GM19397 (cell line): ENCODE results near the gene YWHAH.

Experiments
- ATAC-seq: cut with Tn5 transposase; IDR thresholded peaks from one replicate; pipeline ENCODE4 v1.9.1; 2021; ENCODE audit warnings: mild to moderate bottlenecking, moderate library complexity; ENCODE audit not compliant: unreplicated experiment

The YWHAH gene

GRCh38 chr22:31947296-31947695 is 3.0 kb downstream of the YWHAH start:
- no peak for ATAC-seq

DNA sequence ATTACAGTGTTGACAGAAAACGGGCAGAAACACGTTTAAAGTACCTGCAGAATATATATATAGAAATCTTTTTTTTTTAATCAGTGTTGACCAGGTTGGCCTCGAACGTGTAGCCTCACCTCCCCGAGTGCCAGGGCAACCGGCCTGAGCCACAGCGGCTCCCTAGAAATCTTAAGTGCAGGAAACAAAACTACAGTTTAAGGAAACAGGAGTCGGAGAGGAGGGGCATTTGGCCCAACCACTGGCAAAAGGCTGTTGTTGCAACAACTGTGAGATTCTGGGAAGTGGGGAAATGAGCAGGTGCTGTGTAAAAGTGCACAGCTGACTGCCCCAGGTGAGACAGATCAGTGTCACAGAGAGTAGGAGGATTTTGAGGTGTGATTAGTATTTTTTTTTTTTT is 3.7 kb downstream of the YWHAH start:
- no peak for ATAC-seq

GRCh38 chr22:31950226-31950625 is 5.9 kb downstream of the YWHAH start:
- no peak for ATAC-seq

- no peak for ATAC-seq
These were observed 7.1 kb downstream of the YWHAH start for GRCh38 chr22:31951194-31952093.

- no peak for ATAC-seq
These were observed 7.7 kb downstream of the YWHAH start for GRCh38 chr22:31952094-31952401.

DNA sequence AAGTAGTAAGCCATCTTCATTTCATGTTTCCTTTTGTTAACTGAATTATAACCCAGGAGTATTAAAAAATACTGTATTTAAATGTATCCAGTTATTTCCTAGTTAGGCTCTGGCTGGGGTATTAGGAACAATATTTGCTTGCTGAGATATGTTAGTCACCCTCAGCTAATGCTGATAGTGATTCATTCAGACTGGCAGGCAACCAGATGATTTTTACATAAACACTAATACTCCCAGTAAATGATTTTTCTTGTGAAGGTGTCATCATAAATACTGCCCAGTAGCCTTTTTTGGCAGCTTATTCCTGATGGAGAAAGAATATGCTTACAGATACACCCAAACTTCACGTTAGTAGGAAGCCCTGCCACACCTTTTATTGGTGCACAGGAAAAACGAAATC is 8.1 kb downstream of the YWHAH start:
- no peak for ATAC-seq

GRCh38 chr22:31953261-31953660 is 8.9 kb downstream of the YWHAH start:
- ATAC-seq = no peak

DNA sequence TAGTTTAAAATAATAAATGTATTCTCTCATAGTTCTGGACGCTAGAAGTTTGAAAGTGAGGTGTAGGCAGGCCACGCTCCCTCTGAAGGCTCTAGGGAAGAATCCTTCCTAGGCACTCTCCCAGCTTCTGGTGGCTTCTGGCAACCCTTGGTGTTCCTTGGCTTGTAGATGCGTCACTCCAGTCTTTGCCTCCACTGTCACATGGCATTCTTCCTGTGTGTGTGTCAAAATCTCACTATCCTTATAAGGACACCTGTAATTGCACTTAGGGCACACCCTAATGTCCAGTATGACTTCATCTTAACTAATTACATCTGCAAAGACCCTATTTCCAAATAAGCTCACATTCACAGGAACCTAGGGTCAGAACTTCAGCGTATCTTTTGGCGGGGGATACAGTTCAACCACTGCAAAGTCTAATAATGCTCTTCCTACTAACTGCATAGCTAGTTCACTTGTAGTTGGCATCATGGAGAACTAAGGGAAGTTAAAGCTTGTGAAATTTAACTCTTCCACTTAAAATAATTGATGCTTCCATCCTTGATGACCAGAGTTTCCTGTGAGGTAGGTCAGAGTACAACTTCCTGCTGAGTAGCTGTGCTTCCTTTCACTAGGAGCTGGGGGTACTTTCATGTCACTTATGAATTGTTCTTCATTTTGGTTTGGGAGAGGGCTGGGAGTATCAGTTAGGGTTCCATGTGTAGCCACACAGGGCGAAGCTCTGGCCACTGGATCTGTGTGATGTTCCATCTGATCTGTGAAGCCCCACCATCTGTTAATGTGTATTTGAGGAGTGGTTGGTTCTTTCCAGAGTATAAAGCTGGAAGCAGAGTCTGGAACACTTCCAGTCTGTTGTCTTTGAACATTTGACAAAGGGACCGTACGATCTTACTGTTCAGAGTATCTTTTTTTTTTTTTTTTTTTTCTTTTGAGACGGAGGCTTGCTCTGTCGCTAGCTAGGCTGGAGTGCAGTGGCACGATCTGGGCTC is 10.5 kb downstream of the YWHAH start:
- no peak for ATAC-seq

GRCh38 chr22:31956360-31956759 is 12.0 kb downstream of the YWHAH start:
- no peak for ATAC-seq

GRCh38 chr22:31957970-31958594 is 13.7 kb downstream of the YWHAH start:
- no peak for ATAC-seq

DNA sequence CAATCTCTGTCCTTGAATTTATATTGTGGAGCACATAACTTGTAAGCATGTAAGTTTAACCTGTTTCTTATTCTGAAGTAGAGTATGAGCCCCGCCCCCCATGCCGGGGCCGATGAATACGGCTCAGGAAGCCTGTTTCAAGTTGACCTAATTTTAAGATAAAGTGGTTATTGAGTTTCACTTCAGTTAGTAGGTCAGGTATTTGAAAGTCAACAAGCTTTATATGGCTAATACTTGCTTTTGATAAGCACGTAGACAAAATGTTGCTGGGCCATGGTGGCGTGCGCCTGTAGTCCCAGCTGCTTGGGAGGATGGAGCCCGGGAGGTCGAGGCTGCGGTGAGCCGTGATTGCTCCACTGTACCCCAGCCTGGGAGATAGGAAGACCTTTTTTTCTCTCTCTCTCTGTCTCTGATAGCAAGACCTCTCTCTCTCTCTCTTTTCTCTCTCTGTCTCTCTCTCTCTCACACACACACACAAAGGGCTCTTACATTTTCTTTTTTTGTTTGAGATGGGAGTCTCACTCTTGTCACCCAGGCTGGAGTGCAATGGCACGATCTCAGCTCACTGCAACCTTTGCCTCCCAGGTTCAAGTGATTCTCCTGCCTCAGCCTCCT is 14.4 kb downstream of the YWHAH start:
- no peak for ATAC-seq

- ATAC-seq = no peak
These were observed 16.4 kb downstream of the YWHAH start for GRCh38 chr22:31960767-31961166.

DNA sequence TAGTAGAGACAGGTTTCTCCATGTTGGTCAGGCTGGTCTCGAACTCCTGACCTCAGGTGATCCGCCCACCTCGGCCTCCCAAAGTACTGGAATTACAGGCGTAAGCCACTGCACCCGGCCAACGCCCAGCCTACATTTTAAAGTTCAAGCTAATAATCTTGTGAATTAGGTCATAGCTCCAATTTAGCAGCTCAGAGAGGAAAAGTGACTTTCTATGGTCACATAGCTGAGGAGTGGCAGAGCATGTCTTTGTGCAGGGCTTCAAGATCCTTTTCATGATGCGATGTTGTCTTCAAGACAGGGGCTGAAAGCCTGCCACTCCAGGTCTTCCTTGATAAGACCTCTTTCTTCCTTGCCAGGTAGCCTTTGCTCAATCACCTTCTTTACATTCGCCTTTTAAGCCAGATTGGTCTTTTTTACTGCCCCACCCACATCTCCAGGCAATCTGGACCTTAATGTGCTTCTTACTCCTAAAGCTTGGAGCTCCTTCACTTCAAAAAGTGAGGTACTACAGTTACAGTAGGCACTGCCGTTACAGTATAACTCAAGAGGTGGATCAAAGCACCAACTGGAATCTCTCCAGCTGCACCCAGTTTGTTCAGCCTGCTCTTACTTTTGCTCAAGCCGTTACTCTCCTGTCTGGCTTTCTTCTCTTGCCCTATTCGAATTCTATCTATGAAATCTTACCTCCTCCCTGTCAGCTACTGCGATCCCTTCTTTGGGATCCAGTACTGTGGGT is 18.2 kb downstream of the YWHAH start:
- no peak for ATAC-seq

DNA sequence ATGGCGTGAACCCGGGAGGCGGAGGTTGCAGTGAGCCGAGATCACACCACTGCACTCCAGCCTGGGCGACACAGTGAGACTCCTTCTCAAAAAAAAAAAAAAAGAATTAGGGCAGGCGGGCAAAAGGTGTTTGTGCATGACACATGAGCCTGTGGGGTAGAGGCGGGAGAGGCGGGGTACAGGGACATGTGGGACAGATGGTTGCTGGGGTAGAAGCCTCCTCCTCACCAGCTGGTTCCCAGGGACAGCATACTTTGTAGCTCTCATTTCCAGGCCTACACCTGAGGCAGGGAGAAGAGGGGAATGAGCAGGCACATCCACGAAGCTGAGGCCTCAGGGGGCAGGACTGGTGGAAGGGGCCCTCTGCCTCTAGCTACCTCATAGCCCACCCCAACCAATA is 23.7 kb downstream of the YWHAH start:
- no peak for ATAC-seq

- peak; percentile 33 for ATAC-seq
These were observed 25.6 kb downstream of the YWHAH start for GRCh38 chr22:31969789-31970489.

- ATAC-seq = peak; percentile 59
These were observed 26.4 kb downstream of the YWHAH start for GRCh38 chr22:31970490-31971444.

GRCh38 chr22:31972180-31972579 is 27.8 kb downstream of the YWHAH start:
- no peak for ATAC-seq

DNA sequence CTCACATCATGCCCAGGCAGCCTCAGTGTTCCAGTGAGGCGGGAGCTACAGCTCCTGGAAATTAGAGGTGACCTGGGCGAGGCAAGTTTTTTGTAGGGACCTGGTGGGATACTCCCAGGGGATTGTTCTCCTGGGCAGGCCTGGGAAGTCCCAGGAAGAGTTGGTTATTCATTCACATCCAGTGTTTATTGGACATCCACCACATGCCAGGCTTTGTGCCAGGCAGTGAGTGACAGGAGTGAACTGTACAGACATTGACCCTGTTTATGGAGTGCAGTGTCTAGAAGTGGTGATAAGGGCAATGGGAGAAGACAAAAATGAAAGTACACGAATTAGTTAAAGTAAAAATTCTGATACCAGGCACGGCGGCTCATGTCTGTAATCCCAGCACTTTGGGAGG is 29.4 kb downstream of the YWHAH start:
- no peak for ATAC-seq
